ENCODE data around the gene UNC80. TPM values are rescaled to one million over a fixed set of nuclear protein-coding genes. Genes with fewer than 3 reads are reported as not detected.

The UNC80 gene
- total and polyA plus RNA-seq, 2 experiments from 2014 or later = not detected

DNA sequence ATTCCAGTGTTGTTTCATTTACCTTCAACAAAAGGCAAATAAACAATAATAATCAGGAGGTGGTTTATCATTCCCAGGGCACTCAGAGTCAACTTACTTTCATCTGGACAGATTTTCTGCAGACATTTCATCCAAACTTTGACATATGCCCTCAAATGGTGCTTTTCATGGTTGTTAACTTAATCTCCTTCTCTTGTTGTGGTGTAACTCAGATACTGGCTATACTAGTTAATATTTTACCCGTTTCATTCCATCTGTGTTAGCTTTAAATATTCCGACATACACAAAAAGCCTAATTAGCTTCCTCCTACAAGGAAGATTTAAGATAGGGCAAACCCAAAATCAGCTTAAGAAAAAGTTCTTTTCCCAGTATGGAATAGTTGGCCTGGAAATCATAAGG, 186.4 kb downstream of the UNC80 start:
- no peak overlapping the region for H3K4me3 ChIP-seq
- no peaks in the 10 kb centered on the region for H3K27me3 ChIP-seq (replicated peaks; ENCODE audit: insufficient read depth)
- H3K9ac ChIP-seq = no peak overlapping the region
- H3F3A ChIP-seq (ENCODE audit: insufficient read depth) = no peaks in the 10 kb centered on the region
- H3K4me2 ChIP-seq (ENCODE audit: unreplicated experiment) = no peak overlapping the region
- H3K4me1 ChIP-seq (ENCODE audit: insufficient read depth) = no peaks in the 10 kb centered on the region
- in situ Hi-C loops (cut with MboI) = loop anchor here (25.0 kb wide), 2 partner anchors 621 to 1546 kb away; partner anchors contain the start of gene PTH2R
- no peak overlapping the region for H3K27ac ChIP-seq
- H3K36me3 ChIP-seq (ENCODE audit: low read depth) = no peaks in the 10 kb centered on the region
- no peak overlapping the region for H2AFZ ChIP-seq
- no peaks in the 10 kb centered on the region for H3K9me2 ChIP-seq (ENCODE audit: insufficient read depth)
- TF ChIP-seq EZH2 (IDR thresholded peaks at IDR 0.05; ENCODE audit: insufficient read depth, poor library complexity, severe bottlenecking) (no peak), EZH2phosphoT487 (IDR thresholded peaks at IDR 0.05; ENCODE audit: insufficient read depth, low read depth) (no peak)
- 44 to 48% methylated on average over 2 of the region's 2 CpGs for WGBS, 2 experiments (ENCODE audit: low coverage in 1 of 2, low lambda C conversion rate in 2 of 2, missing lambda C conversion rate in 2 of 2)
- H3K9me3 ChIP-seq (ENCODE audit: low read depth) = no peaks in the 10 kb centered on the region
- no peaks in the 10 kb centered on the region for H3K79me2 ChIP-seq (ENCODE audit: insufficient read depth)
- DNase-seq = no peak
- H4K20me1 ChIP-seq (ENCODE audit: insufficient read depth) = no peaks in the 10 kb centered on the region

DNA sequence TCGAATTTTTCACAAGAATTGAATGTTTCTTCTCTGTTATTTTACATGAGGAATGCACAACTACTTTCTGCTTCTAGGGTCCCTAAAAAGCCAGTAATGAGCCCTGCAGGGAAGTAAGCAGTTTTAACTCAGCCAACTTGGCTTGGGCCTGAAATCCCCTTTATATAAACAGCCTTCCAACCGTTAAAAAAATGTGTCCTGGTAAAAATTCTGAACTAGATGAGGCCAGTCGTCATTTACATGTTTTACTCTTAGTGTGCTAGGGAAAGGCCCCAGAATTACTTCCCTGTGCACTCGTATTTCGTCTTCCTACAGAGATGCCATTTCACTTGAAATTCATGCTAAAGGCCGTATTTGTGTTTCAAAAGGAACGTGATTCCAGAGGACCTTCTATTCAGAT, 188.4 kb downstream of the UNC80 start:
- Histone ChIP-seq H3F3A (ENCODE audit: insufficient read depth) (no peaks in the 10 kb centered on the region), H3K27ac (no peak overlapping the region), H2AFZ (no peak overlapping the region), H3K4me1 (ENCODE audit: insufficient read depth) (no peaks in the 10 kb centered on the region), H3K9ac (no peak overlapping the region), H3K79me2 (ENCODE audit: insufficient read depth) (no peaks in the 10 kb centered on the region), H3K4me3 (no peak overlapping the region), H3K27me3 (replicated peaks; ENCODE audit: insufficient read depth) (no peaks in the 10 kb centered on the region), H4K20me1 (ENCODE audit: insufficient read depth) (no peaks in the 10 kb centered on the region), H3K9me3 (ENCODE audit: low read depth) (no peaks in the 10 kb centered on the region), H3K9me2 (ENCODE audit: insufficient read depth) (no peaks in the 10 kb centered on the region), H3K36me3 (ENCODE audit: low read depth) (no peaks in the 10 kb centered on the region), H3K4me2 (ENCODE audit: unreplicated experiment) (no peak overlapping the region)
- DNase-seq = no peak
- TF ChIP-seq EZH2 (IDR thresholded peaks at IDR 0.05; ENCODE audit: insufficient read depth, poor library complexity, severe bottlenecking) (no peak), EZH2phosphoT487 (IDR thresholded peaks at IDR 0.05; ENCODE audit: insufficient read depth, low read depth) (no peak)
- in situ Hi-C loops (cut with MboI) = loop anchor here (25.0 kb wide), 2 partner anchors 623 to 1548 kb away; partner anchors contain the start of gene PTH2R
- 63 to 70% methylated on average over 7 of the region's 7 CpGs for WGBS, 2 experiments (ENCODE audit: low coverage in 1 of 2, low lambda C conversion rate in 2 of 2, missing lambda C conversion rate in 2 of 2)

DNA sequence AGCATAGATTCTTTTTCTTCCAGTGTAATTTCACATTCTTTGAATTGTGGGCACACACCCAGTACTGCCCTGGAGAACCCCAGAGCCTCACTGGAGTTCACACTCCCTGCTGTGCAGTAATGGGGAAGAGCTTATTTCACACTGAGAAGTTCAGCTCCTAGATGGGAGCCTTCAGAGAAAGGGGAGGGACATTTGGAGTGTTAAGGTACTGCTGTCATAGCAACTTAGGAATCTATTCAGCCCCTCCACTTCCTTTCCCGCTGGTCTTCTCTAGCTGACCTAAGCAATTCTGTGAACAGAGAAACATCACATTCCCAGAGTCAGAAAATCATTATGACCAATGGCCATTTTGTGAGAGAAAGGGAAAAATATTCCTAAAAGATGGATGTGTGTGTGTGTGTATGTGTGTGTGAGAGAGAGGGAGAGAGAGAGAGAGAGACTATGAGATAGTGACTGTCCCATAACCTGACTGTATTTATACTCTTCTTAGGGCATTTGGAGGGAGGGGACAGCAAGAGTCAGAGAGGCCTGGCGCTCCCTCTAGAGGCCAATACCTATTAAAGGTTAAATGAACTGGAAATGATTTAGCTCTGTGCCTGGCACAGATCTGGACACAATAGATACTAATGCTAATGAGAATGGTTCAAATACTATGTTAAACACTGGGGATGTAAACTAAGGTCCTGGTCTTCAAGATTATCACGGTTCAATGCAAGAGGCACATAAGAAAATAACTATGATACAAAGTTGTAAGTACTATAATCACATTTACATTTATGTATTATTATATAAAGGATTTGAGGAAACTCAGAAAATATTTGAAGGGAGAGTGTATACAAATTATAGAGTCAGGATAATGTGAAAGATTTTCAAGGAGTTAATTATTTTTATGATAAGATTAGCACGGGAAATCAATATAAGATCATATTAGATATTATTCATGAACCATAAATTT, 189.3 kb downstream of the UNC80 start:
- no peak overlapping the region for H2AFZ ChIP-seq
- no peaks in the 10 kb centered on the region for H3F3A ChIP-seq (ENCODE audit: insufficient read depth)
- no peaks in the 10 kb centered on the region for H3K79me2 ChIP-seq (ENCODE audit: insufficient read depth)
- no peaks in the 10 kb centered on the region for H3K36me3 ChIP-seq (ENCODE audit: low read depth)
- no peaks in the 10 kb centered on the region for H3K4me1 ChIP-seq (ENCODE audit: insufficient read depth)
- no peaks in the 10 kb centered on the region for H3K9me3 ChIP-seq (ENCODE audit: low read depth)
- H3K27me3 ChIP-seq (replicated peaks; ENCODE audit: insufficient read depth) = no peaks in the 10 kb centered on the region
- H4K20me1 ChIP-seq (ENCODE audit: insufficient read depth) = no peaks in the 10 kb centered on the region
- H3K27ac ChIP-seq = no peak overlapping the region
- H3K9me2 ChIP-seq (ENCODE audit: insufficient read depth) = no peaks in the 10 kb centered on the region
- no peak overlapping the region for H3K9ac ChIP-seq
- no peak for TF ChIP-seq EZH2 (IDR thresholded peaks at IDR 0.05; ENCODE audit: insufficient read depth, poor library complexity, severe bottlenecking)
- no peak for TF ChIP-seq EZH2phosphoT487 (IDR thresholded peaks at IDR 0.05; ENCODE audit: insufficient read depth, low read depth)
- H3K4me3 ChIP-seq = no peak overlapping the region
- in situ Hi-C loops (cut with MboI) = loop anchor here (25.0 kb wide), 2 partner anchors 624 to 1549 kb away; partner anchors contain the start of gene PTH2R
- peak; percentile 73 for DNase-seq
- whole genome bisulfite sequencing, 2 experiments (ENCODE audit: low coverage in 1 of 2, low lambda C conversion rate in 2 of 2, missing lambda C conversion rate in 2 of 2) = 35% methylated on average over 4 of the region's 4 CpGs
- H3K4me2 ChIP-seq (ENCODE audit: unreplicated experiment) = no peak overlapping the region

DNA sequence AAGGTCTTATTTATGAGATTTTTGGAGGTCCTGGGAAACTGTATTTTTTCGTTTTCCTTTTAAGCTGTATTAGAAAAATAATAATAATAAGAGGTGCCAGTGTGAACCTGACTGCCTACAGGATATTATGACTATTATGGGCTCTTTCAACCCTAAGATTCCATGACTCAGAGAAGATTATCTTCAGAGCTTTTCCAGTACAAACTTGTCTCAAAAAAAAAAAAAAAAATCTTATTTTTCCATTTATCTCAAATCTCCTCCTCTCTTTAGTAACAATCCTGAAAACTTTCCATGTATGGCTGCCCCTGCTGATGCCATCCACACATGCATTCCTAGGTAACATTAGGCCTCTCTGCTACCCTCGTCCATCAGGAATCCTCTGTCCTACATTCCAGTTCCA, 194.1 kb downstream of the UNC80 start:
- TF ChIP-seq EZH2phosphoT487 (IDR thresholded peaks at IDR 0.05; ENCODE audit: insufficient read depth, low read depth) = no peak
- TF ChIP-seq EZH2 (IDR thresholded peaks at IDR 0.05; ENCODE audit: insufficient read depth, poor library complexity, severe bottlenecking) = no peak
- no peaks in the 10 kb centered on the region for H3K9me2 ChIP-seq (ENCODE audit: insufficient read depth)
- H3K36me3 ChIP-seq (ENCODE audit: low read depth) = no peaks in the 10 kb centered on the region
- H3K4me1 ChIP-seq (ENCODE audit: insufficient read depth) = no peaks in the 10 kb centered on the region
- H4K20me1 ChIP-seq (ENCODE audit: insufficient read depth) = no peaks in the 10 kb centered on the region
- H3F3A ChIP-seq (ENCODE audit: insufficient read depth) = no peaks in the 10 kb centered on the region
- in situ Hi-C loops (cut with MboI) = loop anchor here (25.0 kb wide), 2 partner anchors 628 to 1553 kb away; partner anchors contain the start of gene PTH2R
- no peak overlapping the region for H2AFZ ChIP-seq
- H3K27me3 ChIP-seq (replicated peaks; ENCODE audit: insufficient read depth) = no peaks in the 10 kb centered on the region
- H3K9ac ChIP-seq = no peak overlapping the region
- WGBS, 2 experiments (ENCODE audit: low coverage in 1 of 2, low lambda C conversion rate in 2 of 2, missing lambda C conversion rate in 2 of 2) = 38 to 42% methylated on average over 2 of the region's 2 CpGs
- no peak overlapping the region for H3K27ac ChIP-seq
- no peaks in the 10 kb centered on the region for H3K9me3 ChIP-seq (ENCODE audit: low read depth)
- H3K4me2 ChIP-seq (ENCODE audit: unreplicated experiment) = no peak overlapping the region
- H3K4me3 ChIP-seq = no peak overlapping the region
- no peak for DNase-seq
- no peaks in the 10 kb centered on the region for H3K79me2 ChIP-seq (ENCODE audit: insufficient read depth)

Data from GM23248 (cell line).